HG03280 (cell line): ENCODE data around the gene PCGF1.

Source experiments
- ATAC-seq: cut with Tn5 transposase; IDR thresholded peaks from one replicate; pipeline ENCODE4 v1.9.1; 2021; ENCODE audit warnings: mild to moderate bottlenecking, moderate library complexity; ENCODE audit not compliant: unreplicated experiment

The PCGF1 gene

DNA sequence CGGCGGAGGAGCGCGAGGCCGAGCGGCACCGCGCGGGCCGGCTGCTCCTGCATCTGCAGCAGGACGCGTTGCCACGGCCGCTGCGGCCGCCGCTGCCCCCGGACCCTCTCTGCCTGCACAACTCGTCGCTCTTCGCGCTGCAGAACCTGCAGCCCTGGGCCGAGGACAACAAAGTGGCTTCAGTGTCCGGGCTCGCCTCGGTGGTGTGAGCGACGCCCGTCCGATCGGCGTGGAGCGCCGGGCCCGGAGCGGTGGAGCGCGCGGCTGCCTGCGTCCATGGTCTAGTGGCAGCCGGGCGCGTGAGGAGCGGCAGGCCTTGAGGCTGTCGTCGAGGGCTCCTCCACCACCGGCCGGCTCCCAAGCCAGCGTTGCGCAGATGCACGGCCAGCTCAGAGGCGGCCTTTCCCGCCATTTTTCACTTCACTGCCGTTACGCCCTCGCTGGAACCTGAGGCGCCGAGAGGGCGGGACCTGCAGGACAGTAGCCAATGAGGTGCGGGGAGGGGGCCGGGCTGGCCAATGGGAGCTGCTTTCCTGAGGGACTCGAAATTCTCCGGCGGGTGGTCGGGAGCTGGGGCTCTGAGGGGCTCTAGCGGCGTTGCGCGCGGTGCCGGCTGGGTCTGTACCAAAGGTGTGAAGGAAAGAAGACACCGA is 8.6 kb upstream of the PCGF1 start:
- peak; percentile 75 for ATAC-seq

DNA sequence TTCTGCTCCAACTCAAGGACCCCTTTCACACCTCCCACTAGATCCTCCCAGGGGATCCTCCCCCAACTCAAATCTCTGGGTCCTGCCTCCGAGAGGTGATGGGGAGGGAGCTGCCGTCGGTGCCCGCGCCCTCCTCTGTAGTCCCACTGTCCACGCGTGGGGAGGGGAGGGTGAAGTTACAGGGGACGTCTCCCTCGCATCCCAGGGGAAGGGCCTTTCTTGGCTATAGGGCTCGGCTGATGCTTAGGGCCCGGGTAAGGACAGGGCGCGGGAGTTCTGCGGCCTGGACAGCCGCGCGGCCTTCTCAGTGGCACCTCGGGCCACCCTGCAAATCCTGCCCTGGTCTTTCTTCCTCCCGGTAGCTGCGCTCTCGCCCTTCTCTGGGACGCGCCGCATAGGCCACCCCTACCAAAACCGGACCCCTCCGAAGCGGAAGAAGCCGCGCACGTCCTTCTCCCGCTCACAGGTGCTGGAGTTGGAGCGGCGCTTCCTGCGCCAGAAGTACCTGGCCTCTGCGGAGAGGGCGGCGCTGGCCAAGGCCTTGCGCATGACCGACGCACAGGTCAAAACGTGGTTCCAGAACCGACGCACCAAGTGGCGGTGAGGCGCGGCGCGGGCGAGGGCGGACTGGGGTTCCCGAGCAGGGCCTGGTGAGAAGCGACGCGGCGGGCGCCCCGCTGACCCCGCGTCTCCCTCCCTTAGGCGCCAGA is 7.9 kb upstream of the PCGF1 start:
- peak; percentile 19 for ATAC-seq

DNA sequence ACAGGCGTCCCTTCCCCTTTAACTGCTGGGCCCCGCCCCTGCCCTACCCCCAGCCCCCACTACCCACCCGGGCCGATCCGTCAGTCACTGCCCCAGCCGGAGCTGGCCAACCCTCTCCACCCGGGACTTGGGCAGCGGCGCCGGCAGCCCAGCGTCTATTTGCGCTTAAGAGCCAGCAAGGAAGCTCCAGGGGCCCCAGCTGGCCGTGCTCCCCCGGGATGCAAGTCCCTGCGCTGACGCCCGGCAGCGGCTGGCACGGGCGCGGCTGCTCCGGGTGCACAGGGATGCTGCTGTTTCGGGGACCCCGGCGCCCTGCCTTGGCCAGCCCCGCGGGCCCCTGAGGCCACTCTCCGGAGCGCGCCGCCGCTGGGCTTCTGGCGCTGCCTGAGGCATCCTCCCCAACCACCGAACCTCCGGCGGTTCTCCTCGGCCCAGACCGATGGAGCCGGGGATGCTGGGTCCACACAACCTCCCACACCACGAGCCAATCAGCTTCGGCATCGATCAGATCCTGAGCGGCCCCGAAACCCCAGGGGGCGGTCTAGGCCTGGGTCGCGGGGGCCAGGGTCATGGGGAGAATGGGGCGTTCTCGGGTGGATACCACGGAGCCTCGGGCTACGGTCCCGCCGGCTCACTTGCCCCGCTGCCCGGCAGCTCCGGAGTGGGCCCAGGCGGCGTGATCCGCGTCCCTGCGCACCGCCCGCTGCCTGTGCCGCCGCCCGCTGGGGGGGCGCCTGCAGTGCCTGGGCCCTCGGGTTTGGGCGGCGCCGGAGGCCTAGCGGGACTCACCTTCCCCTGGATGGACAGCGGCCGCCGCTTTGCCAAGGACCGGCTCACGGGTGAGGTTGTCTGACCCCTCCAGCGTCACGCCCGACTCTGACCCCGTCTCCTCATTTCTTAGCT is 7.1 kb upstream of the PCGF1 start, which contains the start of gene TLX2:
TLX2 (plus strand) TSS at position 83 of the 903 bp plus-strand sequence; CDS start at position 440, 357 bp downstream.
- ATAC-seq = no peak

- no peak for ATAC-seq
Observed at GRCh38 chr2:74513605-74514367, 6.3 kb upstream of the PCGF1 start.

- ATAC-seq = no peak
Observed at GRCh38 chr2:74512744-74513604, 5.5 kb upstream of the PCGF1 start.

- ATAC-seq = no peak
Observed at GRCh38 chr2:74511104-74511989, 3.9 kb upstream of the PCGF1 start.

DNA sequence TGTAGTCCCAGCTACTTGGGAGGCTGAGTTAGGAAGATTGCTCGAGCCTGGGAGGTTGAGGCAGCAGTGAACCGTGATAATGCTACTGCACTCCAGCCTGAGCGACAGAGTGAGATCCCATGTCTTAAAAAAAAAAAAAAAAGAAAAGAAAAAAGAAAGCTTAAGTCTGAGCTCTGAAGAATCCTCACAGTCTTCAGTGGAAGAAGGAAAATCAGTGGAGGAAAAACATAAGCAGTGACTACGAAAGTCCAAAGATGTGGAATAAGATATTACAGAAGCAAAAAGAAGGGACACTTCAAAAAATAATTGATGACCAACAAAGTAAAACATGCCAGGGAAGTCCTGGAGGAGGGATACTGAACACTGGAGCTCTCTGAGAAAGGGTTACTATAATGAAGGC is 2.8 kb upstream of the PCGF1 start:
- ATAC-seq = no peak

DNA sequence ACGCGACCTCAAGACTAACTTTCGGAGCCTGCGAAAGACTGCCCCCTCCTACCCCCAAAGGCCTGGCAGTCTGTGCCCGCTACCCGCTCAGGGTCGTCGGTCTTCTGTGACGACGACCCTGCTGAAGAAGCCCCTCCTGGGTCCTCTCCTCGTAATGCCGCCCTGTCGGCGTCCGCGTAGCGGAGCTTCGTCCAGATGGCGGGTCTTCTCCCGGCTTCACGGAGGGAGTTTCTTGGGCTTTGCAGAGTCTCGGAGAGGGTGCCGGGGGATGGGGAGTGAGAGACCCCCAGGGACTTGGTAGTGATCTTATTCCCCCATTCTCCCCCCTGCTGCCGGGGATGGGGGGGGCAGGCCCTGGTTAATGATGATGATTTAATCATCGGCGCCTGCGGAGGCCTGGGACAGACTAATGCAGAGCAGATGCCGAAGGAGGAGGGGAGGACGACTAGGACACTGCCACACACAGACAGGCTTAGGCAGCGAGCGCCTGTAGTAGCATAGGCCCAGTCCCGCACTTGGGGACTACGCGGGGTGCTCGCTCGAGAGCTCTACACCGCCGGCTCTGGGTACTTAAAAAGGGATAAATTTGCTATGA is 528 bp upstream of the PCGF1 start:
- ATAC-seq = peak; percentile 19

DNA sequence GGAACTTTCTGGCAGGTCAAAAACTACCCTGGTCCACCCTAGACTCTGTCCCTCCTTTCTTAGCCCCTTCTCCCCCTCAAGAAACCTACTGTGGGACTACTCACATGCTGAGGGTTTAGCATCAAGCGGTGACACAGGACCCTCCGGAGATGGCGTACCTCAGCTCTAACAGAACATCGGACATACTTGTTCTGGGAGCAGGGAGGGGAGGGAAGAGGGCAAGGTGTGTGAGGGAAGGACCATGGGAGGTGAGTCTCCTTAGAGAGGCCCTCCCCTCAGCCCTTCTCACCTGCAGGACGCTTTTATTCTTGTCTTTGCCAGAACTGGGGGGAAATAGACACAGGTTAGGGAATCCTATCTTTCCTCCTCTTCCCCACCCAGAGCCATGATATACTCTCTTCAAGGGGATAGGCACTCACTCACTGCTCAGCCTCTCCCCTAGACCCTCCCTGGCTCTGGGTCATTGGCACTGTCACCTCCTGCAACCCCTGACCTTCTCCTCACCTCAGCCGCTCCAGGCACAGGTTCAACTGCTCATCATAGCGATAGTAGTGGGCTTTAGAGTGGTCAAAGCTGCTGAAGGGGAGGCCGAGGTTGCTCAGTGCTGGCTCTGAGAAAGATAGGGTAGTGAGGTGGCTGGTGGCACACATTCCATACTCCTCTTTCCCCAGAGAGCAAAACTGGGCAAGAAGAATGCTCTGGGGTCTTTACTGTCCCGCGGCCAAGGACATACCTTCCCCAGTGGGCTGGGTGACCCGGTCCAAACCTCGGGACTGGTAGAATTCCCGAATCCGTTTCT is 1.8 kb downstream of the PCGF1 start:
- no peak for ATAC-seq

DNA sequence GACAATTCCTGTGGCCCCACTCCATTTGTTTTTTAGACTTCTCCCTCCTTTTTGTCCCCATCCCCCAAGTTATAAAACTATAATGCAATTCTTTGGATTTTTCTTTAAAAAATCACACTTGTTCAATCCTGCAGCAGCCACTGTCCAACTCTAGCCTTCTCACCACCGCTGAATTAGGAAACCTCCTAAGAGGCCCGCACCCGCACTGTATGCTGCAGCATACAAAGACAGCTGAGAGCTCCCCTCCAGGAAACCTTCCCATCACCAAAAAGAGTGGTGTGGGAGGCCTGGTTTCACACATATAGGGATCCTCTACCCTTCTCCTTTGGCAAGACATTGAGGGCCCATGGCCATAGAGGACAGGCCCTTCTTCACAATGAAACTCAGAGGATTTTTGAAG is 2.9 kb downstream of the PCGF1 start:
- ATAC-seq = no peak

- ATAC-seq = no peak
Observed at GRCh38 chr2:74503506-74504475, 3.7 kb downstream of the PCGF1 start.

GRCh38 chr2:74502720-74503505 is 4.6 kb downstream of the PCGF1 start:
- peak; percentile 34 for ATAC-seq

GRCh38 chr2:74502147-74502719 is 5.3 kb downstream of the PCGF1 start:
- no peak for ATAC-seq

DNA sequence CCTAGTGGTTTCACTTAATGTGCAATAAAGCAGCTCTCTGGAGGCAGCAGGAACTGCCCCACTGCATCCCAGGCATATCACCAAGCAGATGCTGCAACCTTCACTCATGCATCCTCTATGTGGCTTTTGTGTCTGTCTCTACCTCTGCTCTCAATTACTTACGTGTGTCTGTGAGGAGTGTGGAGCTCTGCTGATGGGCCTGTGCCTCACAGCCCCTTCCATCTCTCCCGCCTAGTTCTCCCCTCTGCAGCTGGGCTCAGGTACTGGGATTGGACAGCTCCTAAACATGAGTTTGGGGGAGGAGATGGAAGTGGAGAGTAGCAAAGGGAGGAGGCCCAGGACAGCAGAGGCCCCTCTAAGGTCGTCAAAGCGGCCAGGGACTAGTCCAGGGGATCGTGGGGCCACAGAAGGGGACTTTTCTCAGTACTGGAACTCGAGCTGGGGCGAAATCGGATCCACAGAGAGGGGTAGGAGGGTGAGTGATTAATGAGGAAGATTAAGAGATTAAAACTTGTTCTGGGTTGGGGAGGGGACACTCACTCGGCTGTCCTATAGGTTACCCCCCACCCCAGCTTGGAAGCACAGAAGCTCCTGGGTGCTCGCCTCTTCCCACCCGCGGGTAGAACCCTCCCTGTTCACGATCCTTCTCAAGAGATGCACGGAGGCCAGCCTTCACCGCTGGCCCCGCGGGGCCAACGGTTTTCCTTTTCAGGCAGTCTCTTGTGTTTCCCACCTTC is 6.0 kb downstream of the PCGF1 start:
- ATAC-seq = no peak

GRCh38 chr2:74500578-74500946 is 6.9 kb downstream of the PCGF1 start:
- no peak for ATAC-seq
